Neural crest cell (in vitro differentiated cells): ENCODE data around the gene BABAM2. TPM values are rescaled to one million over a fixed set of nuclear protein-coding genes. Genes with fewer than 3 reads are reported as not detected.
"Not testable (repeated sequence)": the region's sequence is repeated elsewhere in the genome, so short reads cannot be mapped to it uniquely, and the experiment has no call there.

Experiments used
- DNase-seq: peaks from one replicate; pipeline ENCODE4 v3.0.0; 2021; ENCODE audit warnings: low read depth, mixed read lengths, low spot score
- H3K27ac Mint-ChIP-seq: one replicate; pipeline ENCODE4 v1.8.0; 2021; ENCODE audit warnings: mild to moderate bottlenecking, mixed read lengths; ENCODE audit not compliant: unreplicated experiment
- H3K27me3 Mint-ChIP-seq: 2 replicates; pipeline ENCODE4 v1.8.0; 2021; ENCODE audit warnings: low read depth, mild to moderate bottlenecking, mixed read lengths
- H3K36me3 Mint-ChIP-seq: 2 replicates; pipeline ENCODE4 v1.8.0; 2021; ENCODE audit warnings: low read depth, mild to moderate bottlenecking, mixed read lengths
- H3K4me1 Mint-ChIP-seq: 2 replicates; pipeline ENCODE4 v1.8.0; 2021; ENCODE audit warnings: mixed read lengths
- H3K4me3 Mint-ChIP-seq: one replicate; pipeline ENCODE4 v1.8.0; 2021; ENCODE audit warnings: mild to moderate bottlenecking, mixed read lengths
- H3K9me3 Mint-ChIP-seq: 2 replicates; pipeline ENCODE4 v1.8.0; 2021; ENCODE audit warnings: mixed read lengths
- CTCF ChIP-seq: fragments of 200-600 bp; sonication (generic); conservative IDR thresholded peaks from 2 replicates; pipeline ENCODE4 v1.5.0; 2021; ENCODE audit warnings: antibody characterized with exemption, mild to moderate bottlenecking
- total RNA-seq: library from RNA; stranded (reverse); gene quantifications from 2 replicates; pipeline ENCODE4 v1.2.1, GENCODE V29; 2021

Gene BABAM2
- total RNA-seq, 1 donor from 2014 or later, result 28.6 TPM

GRCh38 chr2:28004086-28004485 lies 113.6 kb downstream of the BABAM2 start:
- no peak for TF ChIP-seq CTCF
- Mint-ChIP-seq H3K36me3 (peaks cover 11% of the 10 kb centered on the region), H3K9me3 (peaks cover 13% of the 10 kb centered on the region), H3K27me3 (no peaks in the 10 kb centered on the region), H3K27ac (no peak overlapping the region), H3K4me3 (no peak overlapping the region), H3K4me1 (no peaks in the 10 kb centered on the region)
- no peak for DNase-seq

- Mint-ChIP-seq H3K27me3 (no peaks in the 10 kb centered on the region), H3K9me3 (no peaks in the 10 kb centered on the region), H3K27ac (peak overlapping the region; percentile 14), H3K4me1 (peaks cover 17% of the 10 kb centered on the region), H3K36me3 (no peaks in the 10 kb centered on the region), H3K4me3 (no peak overlapping the region)
- TF ChIP-seq CTCF, result no peak
- no peak for DNase-seq
Measured at GRCh38 chr2:28009732-28010131, 119.2 kb downstream of the BABAM2 start.

DNA sequence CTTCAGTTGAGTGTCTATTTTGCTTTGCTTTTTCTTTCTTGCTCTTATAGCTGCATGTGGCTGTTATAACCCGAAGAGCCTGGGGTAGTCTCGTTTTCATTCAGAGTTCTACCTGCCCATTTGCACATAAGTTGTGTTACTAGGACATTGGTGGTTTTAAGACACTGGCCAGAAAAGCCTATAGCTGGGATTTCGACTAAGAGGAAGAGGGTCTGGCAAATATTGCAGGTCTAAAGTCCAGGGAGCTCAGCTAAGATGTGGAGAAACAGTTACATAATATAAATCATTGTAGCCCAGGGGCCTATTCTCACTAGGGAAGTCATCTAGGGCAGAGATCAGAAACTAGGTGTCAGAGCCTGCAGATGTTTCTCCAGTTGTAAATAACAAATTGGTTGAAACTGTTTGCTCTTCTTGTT lies 120.8 kb downstream of the BABAM2 start:
- Mint-ChIP-seq H3K9me3 (peaks cover 3% of the 10 kb centered on the region), H3K36me3 (no peaks in the 10 kb centered on the region), H3K27me3 (no peaks in the 10 kb centered on the region), H3K27ac (no peak overlapping the region), H3K4me3 (no peak overlapping the region), H3K4me1 (peaks cover 17% of the 10 kb centered on the region)
- no peak for DNase-seq
- TF ChIP-seq CTCF, result no peak

DNA sequence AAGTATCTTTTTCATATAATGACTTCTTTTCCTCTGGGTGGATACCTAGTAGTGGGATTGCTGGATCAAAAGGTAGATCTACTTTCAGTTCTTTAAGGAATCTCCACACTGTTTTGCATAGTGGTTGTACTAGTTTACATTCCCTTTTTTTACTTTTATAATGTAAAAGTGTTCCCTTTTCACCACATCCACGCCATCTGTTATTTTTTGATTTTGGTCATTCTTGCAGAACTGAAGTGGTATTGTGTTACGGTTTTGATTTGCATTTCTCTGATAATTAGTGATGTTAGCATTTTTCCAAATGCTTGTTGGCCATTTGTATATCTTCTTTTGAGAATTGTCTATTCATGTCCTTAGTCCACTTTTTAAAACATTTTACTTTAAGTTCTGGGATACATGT lies 127.9 kb downstream of the BABAM2 start:
- H3K9me3 Mint-ChIP-seq, H3K36me3 Mint-ChIP-seq, DNase-seq, H3K27ac Mint-ChIP-seq, H3K4me3 Mint-ChIP-seq, H3K4me1 Mint-ChIP-seq, H3K27me3 Mint-ChIP-seq: not testable (repeated sequence)

GRCh38 chr2:28019521-28019920 lies 129.0 kb downstream of the BABAM2 start:
- not testable (repeated sequence) for H3K36me3 Mint-ChIP-seq, H3K4me1 Mint-ChIP-seq, H3K27ac Mint-ChIP-seq, H3K27me3 Mint-ChIP-seq, H3K9me3 Mint-ChIP-seq, DNase-seq, H3K4me3 Mint-ChIP-seq

DNA sequence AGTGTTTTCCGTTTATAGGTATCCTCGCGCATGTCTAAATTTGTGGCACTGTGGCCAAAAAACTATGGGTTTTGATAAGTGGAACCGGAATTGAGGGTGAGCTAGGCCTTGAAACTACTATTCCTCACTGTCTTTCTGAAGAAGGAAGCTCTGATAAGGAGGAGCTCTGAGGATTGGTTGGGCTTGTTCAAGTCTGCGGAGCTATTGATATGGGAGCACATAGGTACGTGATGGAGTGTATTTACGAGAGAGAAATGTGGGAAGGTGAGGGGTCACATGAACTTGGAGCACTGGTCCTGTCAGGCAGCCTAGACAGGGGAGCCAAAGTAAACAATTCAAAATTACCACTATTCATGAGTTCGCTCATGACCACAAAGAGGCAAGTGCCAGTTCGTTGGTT lies 131.4 kb downstream of the BABAM2 start:
- no peak overlapping the region for H3K4me3 Mint-ChIP-seq
- H3K27me3 Mint-ChIP-seq, result no peaks in the 10 kb centered on the region
- peaks cover 15% of the 10 kb centered on the region for H3K36me3 Mint-ChIP-seq
- H3K4me1 Mint-ChIP-seq, result peaks cover 4% of the 10 kb centered on the region
- DNase-seq, result no peak
- no peak overlapping the region for H3K27ac Mint-ChIP-seq
- H3K9me3 Mint-ChIP-seq, result peaks cover 2% of the 10 kb centered on the region
- TF ChIP-seq CTCF, result no peak

DNA sequence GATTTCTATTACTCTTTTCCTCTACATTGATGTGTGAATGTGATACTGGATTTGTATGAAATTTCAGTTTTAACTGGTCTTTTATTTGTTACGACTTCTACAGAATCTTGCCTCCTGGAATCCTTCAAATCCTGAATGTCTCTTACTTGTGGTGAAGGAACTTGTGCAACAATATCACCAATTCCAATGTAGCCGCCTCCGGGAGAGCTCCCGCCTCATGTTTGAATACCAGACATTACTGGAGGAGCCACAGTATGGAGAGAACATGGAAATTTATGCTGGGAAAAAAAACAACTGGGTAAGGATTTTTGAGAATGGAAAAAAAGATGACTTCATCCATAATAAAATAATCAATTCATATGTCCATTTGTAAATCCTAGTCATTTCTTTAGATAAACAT lies 134.6 kb downstream of the BABAM2 start:
- no peak overlapping the region for H3K4me3 Mint-ChIP-seq
- H3K27ac Mint-ChIP-seq, result no peak overlapping the region
- DNase-seq, result no peak
- no peak for TF ChIP-seq CTCF
- H3K27me3 Mint-ChIP-seq, result no peaks in the 10 kb centered on the region
- peaks cover 4% of the 10 kb centered on the region for H3K4me1 Mint-ChIP-seq
- peaks cover 6% of the 10 kb centered on the region for H3K9me3 Mint-ChIP-seq
- H3K36me3 Mint-ChIP-seq, result peaks cover 21% of the 10 kb centered on the region

DNA sequence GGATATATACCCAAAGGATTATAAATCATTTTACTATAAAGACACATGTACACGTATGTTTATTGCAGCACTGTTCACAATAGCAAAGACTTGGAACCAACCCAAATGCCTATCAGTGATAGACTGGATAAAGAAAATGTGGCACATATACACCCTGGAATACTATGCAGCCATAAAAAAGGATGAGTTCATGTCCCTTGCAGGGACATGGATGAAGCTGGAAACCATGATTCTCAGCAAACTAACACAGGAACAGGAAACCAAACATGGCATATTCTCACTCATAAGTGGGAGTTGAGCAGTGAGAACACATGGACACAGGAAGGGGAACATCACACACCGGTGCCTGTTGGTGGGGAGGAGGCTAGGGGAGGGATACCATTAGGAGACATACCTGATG lies 135.7 kb downstream of the BABAM2 start:
- DNase-seq, H3K27ac Mint-ChIP-seq, H3K4me3 Mint-ChIP-seq, H3K9me3 Mint-ChIP-seq, H3K4me1 Mint-ChIP-seq, H3K27me3 Mint-ChIP-seq: not testable (repeated sequence)
- H3K36me3 Mint-ChIP-seq, result peaks cover 21% of the 10 kb centered on the region
